HTR-8/SVneo (cell line): ENCODE results near the gene SPAG16.

Experiments used
- DNase-seq: peaks from one replicate; pipeline ENCODE4 v3.0.0; 2011; ENCODE audit warnings: low spot score, mixed read lengths; ENCODE audit not compliant: insufficient read length
- FAIRE-seq: peaks from 2 replicates; lab custom pipeline; 2011; peaks lifted over from hg19 to GRCh38; lab: Jason Lieb, UNC

Gene SPAG16

DNA sequence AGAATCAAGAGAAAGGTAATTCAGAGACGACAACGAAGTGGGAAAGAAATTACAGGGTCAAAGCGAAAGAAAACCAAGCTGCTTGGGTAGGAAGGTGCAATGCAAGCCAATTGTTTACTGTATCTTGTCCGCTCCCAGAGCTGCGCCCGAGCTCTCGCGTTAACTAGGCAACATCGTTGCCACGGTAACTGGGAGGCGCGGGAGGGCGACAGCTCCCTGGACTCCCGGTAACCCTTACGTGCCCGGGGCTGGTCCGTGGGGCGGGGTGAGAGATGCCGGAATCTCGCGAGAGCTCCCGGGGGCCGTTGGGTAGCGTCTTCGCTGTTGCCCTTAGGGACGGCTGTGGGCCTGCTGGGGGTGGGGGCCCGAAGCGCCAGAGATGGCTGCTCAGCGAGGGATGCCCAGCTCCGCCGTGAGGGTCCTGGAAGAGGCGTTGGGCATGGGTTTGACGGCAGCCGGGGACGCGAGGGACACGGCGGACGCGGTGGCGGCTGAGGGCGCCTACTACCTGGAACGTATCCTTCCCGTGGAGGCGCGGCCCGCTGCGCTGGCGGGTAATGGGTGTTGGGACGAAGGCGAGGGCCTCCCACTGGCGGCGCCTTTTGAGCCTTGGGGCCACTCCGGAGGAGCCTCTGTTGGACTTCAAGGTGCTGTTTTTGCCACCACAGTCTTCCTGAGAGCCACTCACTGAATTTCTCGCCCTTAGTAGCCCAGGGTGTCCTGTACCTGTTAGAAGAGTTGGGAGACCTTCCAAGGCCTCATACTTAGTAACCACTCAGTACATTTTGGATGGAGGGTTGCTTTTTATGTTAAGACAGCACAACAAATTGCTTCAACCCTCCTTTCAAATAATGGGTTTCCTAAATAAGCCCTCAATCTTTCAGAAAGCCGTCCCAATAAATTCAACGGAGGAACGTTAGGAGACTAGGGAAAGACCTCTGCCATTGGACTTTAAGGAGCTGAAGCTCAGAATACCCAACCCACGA is at the start of gene SPAG16:
TSS of gene SPAG16 (plus strand) at position 360 of the 986 bp plus-strand sequence.
- FAIRE-seq (peak; percentile 96), DNase-seq (peak; percentile 96)

DNA sequence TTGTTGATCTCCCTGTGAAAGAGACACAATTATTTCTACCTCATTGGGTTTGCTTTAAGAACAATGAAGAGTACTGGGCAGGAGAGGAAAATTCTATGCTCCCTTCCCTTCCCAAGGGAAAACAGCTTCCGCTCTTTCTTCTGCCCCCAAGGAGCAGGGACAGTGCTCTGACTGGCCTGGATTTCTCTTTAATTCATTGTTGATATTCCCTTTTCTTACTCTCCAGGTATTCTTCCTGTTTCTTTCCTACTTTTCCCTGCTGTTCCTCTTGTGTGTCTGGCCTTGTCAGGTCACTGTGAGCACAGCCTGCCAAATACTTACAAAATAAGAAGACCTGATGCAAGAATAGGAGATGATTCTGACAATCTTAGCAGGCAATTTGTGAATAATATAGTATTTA is 49.6 kb upstream of the SPAG16 start:
- FAIRE-seq (no peak), DNase-seq (no peak)

GRCh38 chr2:213235741-213236140 is 48.5 kb upstream of the SPAG16 start:
- no peak for DNase-seq
- FAIRE-seq: no peak

DNA sequence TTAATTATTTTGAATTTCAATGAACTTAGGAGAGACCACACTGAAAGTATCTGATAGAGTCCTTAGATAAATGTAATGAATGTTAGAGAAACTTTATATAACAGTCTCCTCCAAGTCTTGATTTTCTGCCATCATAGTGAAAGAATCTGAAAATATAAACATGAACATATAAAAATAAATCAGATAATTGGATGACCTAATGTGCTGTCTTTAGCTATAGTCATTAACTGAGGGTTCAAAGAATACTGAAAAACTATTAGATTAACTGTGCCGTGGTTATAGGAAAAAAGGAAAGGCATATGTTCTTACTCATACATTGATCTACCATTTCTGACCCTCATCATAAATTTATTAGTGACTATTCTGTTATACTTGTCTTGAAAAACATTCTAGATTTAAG is 47.0 kb upstream of the SPAG16 start:
- DNase-seq (no peak), FAIRE-seq (no peak)

GRCh38 chr2:213237787-213238186 is 46.5 kb upstream of the SPAG16 start:
- FAIRE-seq (no peak), DNase-seq (no peak)

DNA sequence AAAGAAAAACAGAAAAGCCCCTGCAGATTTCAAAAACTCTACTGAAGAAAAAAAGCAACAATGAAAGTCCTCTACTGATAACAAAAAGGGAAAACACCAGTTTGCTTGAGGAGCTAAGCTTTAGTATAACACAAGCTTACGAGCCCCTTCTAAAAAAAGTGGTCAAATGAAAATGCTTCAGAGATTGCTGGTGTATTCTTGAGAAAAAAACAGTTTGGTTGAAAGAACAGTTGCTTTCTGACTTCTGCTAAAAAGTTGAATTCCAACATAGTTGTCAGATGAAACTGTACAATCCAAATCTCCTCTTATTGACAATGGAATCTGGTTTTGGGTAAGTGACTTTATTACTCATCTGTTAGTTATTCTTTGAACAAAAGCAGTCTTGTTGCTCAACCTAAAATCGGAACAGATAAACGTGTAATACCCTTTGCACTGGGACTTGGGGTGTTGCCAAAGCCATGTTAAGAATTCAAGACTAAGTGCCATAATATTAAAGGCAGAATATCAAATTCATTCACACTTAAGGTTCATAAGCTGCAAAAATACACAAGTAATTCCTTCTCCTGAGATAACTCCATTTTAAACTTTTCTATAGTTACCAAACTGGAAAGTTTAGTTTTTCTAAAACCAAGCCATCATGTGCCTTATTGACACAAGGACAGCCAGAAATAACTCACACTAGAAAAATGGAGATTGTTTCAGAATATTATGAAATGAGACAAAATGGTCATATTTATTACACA is 45.3 kb upstream of the SPAG16 start:
- FAIRE-seq: no peak
- peak; percentile 23 for DNase-seq

DNA sequence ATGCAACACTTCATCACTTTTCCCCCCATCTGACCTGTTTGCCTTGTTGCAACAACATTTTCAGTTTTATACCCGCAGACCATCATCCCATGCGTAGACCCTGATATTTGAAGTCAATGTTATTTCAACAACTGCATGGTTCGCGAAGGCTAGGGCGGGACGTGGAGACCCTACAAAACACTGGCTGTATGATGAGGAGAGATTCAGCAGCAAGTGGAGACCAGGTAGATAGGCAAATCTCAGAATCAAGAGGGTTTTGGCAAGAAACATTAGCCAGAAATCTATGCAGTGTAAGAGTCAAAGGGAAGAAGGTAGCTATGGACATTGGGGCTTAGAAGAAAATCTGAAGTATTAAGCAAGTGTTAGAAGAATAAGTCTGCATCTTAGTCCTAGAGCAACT is 42.4 kb upstream of the SPAG16 start:
- FAIRE-seq: no peak
- no peak for DNase-seq

DNA sequence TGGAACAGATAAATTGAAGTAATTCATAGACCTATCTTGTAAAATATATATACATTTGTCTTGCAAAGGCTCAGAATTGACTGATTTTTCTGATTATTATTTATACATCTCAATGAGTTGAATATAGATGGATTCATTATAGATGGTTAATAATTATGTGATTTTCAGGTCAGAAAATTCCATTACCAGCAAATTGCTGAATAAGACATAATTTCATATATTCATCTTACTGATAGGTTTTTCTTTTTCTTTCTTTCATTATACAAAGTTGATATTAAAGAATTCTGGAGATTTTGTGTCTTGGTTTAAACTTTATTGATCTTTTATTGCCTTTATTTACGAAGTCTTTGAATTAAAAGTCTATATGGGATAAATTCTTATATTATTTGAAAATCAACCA is 41.6 kb upstream of the SPAG16 start:
- DNase-seq (no peak), FAIRE-seq (no peak)

- FAIRE-seq (no peak), DNase-seq (no peak)
Observed at GRCh38 chr2:213243189-213244044, 40.8 kb upstream of the SPAG16 start.

- FAIRE-seq (no peak), DNase-seq (peak; percentile 5)
Observed at GRCh38 chr2:213246497-213247281, 37.6 kb upstream of the SPAG16 start.

- FAIRE-seq (no peak), DNase-seq (no peak)
Observed at GRCh38 chr2:213247566-213247965, 36.7 kb upstream of the SPAG16 start.

DNA sequence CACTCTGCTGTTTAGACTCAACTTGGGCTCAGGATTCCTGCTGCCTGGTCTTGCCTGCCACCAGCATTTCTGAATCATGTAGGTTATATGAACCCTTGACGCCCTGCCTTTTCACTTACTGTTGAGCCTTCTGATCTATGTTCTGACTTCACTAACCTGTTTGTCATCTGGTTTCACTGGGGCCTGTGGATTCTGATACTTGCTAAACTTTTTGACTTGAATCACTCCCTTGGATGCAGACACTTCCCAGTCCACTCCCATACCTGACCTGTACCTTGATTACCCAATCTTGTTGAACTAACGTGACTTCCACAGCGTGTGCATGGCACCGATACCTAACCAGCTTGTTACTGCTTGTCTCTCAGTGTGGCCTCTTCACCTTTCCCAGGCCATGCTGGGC is 35.6 kb upstream of the SPAG16 start:
- DNase-seq (no peak), FAIRE-seq (no peak)

- no peak for DNase-seq
- no peak for FAIRE-seq
Observed at GRCh38 chr2:213249502-213249901, 34.8 kb upstream of the SPAG16 start.

DNA sequence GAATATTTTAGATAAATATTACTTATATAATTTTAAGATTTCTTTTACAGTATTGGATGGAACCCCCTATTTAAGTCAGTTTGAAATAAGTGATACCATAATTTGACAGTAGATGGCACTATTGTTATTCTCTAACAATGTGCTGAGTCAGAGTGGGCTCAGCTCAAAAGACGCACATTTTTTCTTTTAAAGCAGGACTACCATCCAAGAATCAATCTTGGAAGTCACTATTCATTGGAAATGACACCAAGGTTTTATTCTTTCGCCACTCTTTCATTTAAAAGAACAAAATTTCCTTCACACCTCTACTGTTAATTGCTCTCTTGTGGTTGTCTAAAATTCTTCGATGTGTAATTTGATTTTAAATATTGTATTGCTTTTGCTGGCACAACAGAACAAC is 32.6 kb upstream of the SPAG16 start:
- FAIRE-seq (no peak), DNase-seq (peak; percentile 53)

DNA sequence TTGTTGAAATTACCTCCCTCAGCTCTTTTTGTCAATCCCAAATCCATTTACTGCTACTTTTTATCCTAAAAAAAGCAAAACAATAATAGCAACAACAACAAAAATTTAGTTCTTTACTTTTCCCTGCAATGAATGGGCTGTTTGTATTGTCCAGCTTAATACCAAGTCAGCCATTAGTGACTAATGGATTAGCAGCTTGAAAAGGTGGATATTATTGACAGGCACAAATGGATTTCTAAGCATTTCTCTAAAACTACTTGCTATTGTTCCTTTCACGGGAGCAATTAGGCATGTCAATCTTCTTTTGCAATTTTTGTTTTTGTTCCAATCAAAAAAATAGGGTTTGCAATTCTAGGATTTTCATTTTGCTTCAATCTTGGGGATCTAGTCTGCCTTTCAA is 32.1 kb upstream of the SPAG16 start:
- DNase-seq (no peak), FAIRE-seq (no peak)

DNA sequence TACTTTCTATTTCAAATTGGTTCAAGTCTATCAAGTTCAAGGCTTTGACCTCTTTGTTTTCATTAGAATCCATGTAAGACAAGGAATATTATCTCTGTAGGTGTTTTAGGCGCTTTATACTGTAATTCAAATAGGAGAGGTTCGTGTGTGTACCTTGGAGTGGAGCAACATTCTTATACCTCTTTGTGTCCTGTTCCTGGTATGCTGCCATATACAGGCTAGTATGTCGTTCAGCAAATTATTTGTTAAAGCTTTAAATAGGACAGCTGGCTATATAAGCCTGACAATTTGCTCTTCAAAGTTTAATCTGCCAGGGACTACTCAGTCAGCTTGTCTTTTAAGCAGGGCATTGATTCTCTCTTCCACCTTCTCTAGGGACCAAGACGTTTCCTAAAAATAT is 31.1 kb upstream of the SPAG16 start:
- DNase-seq (no peak), FAIRE-seq (no peak)

DNA sequence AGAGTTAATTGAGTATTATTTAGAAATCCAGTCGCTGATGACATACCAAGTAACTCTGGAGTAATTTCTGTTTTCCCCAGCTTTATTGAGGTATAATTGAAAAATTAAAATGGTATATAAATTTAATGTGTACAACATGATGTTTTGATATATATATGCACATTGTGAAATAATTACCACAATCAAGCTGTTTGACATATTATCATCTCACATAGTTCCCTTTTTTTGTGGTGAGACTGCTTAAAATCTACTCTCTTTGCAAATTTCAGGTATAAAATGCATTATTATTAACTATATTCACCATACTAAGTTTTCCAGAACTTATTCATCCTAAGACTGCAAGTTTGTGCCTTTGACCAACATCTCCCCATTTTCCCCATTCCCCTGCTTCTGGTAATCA is 25.0 kb upstream of the SPAG16 start:
- DNase-seq: no peak
- FAIRE-seq: no peak

GRCh38 chr2:213261237-213261636 is 23.0 kb upstream of the SPAG16 start:
- no peak for DNase-seq
- FAIRE-seq: no peak

GRCh38 chr2:213261715-213262114 is 22.5 kb upstream of the SPAG16 start:
- DNase-seq (no peak), FAIRE-seq (no peak)

GRCh38 chr2:213265679-213266078 is 18.6 kb upstream of the SPAG16 start:
- FAIRE-seq: no peak

More at GRCh38 chr2:213265679-213266078, 18.6 kb upstream of the SPAG16 start:
- no peak for DNase-seq
